ENCODE measurements around the gene RNF180. TPM values are rescaled to one million over a fixed set of nuclear protein-coding genes. Genes with fewer than 3 reads are reported as not detected.

Gene RNF180
- total and polyA plus RNA-seq, 10 of the 15 experiments (the other 5 are each of a cell fraction or from before 2014, with no cell fraction given), result 0.16 to 1.2 (median 0.73) TPM

- no peak for TF ChIP-seq FOS (IDR thresholded peaks at IDR 0.05; ENCODE audit: borderline replicate concordance, extremely low read depth, insufficient read length)
- no peak for TF ChIP-seq RBBP5 (conservative IDR thresholded peaks at IDR 0.05)
- no peak for TF ChIP-seq USF1 (IDR thresholded peaks at IDR 0.05; ENCODE audit: borderline replicate concordance, extremely low read length, insufficient read depth, low read depth, low read length)
- TF ChIP-seq ZNF384 (IDR thresholded peaks at IDR 0.05; ENCODE audit: borderline replicate concordance, low read depth, low read length), result no peak
- TF ChIP-seq KLF5 (IDR thresholded peaks at IDR 0.05; ENCODE audit: partially characterized antibody), result no peak
- TF ChIP-seq SP1 (IDR thresholded peaks at IDR 0.05; ENCODE audit: low read depth, low read length), result no peak
- no peak for TF ChIP-seq SUZ12 (IDR thresholded peaks at IDR 0.05; ENCODE audit: unreplicated experiment)
- TF ChIP-seq ZSCAN29 (IDR thresholded peaks at IDR 0.05), result no peak
- TF ChIP-seq MLLT1 (IDR thresholded peaks at IDR 0.05), result no peak
- TF ChIP-seq MXI1 (IDR thresholded peaks at IDR 0.05; ENCODE audit: low read depth, low read length), result no peak
- no peak for TF ChIP-seq SUPT20H (IDR thresholded peaks at IDR 0.05; ENCODE audit: borderline replicate concordance, control insufficient read depth, low read depth, low read length)
- TF ChIP-seq PRDM15 (CRISPR knock-in tag; IDR thresholded peaks at IDR 0.05), result no peak
- no peak for TF ChIP-seq NFXL1 (IDR thresholded peaks at IDR 0.05; ENCODE audit: borderline replicate concordance)
- no peak for TF ChIP-seq BRCA1 (IDR thresholded peaks at IDR 0.05; ENCODE audit: low read depth, low read length)
- TF ChIP-seq NR2F1 (conservative IDR thresholded peaks at IDR 0.05), result no peak
- 0 out of 2 replicates have a peak, but pooled peaks have one; percentile 37 for TF ChIP-seq DPF2 (IDR thresholded peaks at IDR 0.05)
- TF ChIP-seq ATF7 (IDR thresholded peaks at IDR 0.05; ENCODE audit: low read depth), result 0 out of 2 replicates have a peak, but pooled peaks have one; percentile 11
- TF ChIP-seq ZNF622 (IDR thresholded peaks at IDR 0.05), result no peak
- no peak for TF ChIP-seq IRF5 (IDR thresholded peaks at IDR 0.05; ENCODE audit: borderline replicate concordance)
- TF ChIP-seq SREBF2 (IDR thresholded peaks at IDR 0.05; ENCODE audit: low read length), result no peak
- TF ChIP-seq SPI1 (IDR thresholded peaks at IDR 0.05; ENCODE audit: borderline replicate concordance, insufficient read depth, low read depth, low read length), result peak; percentile 86
- no peak for TF ChIP-seq RB1 (IDR thresholded peaks at IDR 0.05; ENCODE audit: borderline replicate concordance)
- no peak for TF ChIP-seq EED (IDR thresholded peaks at IDR 0.05; ENCODE audit: low read depth)
- TF ChIP-seq MTA2 (IDR thresholded peaks at IDR 0.05; ENCODE audit: low read depth), result 0 out of 2 replicates have a peak, but pooled peaks have one; percentile 8
- no peak for TF ChIP-seq MYC (IDR thresholded peaks at IDR 0.05; ENCODE audit: insufficient read depth, insufficient read length, insufficient replicate concordance, low read length, severe bottlenecking)
- TF ChIP-seq GATAD2B (conservative IDR thresholded peaks at IDR 0.05; ENCODE audit: low read depth), result no peak
Observed at GRCh38 chr5:64161420-64161819, 4.2 kb upstream of the RNF180 start (continued).
